ENCODE data around the gene ABCD1. TPM values are rescaled to one million over a fixed set of nuclear protein-coding genes. Genes with fewer than 3 reads are reported as not detected.

The ABCD1 gene
- total RNA-seq, 1 donor from 2014 or later: 8.0 TPM

GRCh38 chrX:153769158-153769864 lies 44.7 kb downstream of the ABCD1 start:
- H3K27ac Mint-ChIP-seq: no peak overlapping the region
- no peaks in the 10 kb centered on the region for H3K9me3 Mint-ChIP-seq
- H3K36me3 Mint-ChIP-seq: no peaks in the 10 kb centered on the region
- H3K27me3 Mint-ChIP-seq: no peaks in the 10 kb centered on the region
- DNase-seq (ENCODE audit: extremely low spot score, unreplicated experiment): no peak
- TF ChIP-seq CTCF (conservative IDR thresholded peaks at IDR 0.05): no peak
- no peaks in the 10 kb centered on the region for H3K4me1 Mint-ChIP-seq (ENCODE audit: unreplicated experiment)
- no peak overlapping the region for H3K4me3 Mint-ChIP-seq

GRCh38 chrX:153769865-153770600 lies 45.4 kb downstream of the ABCD1 start:
- H3K36me3 Mint-ChIP-seq: no peaks in the 10 kb centered on the region
- TF ChIP-seq CTCF (conservative IDR thresholded peaks at IDR 0.05): no peak
- H3K4me1 Mint-ChIP-seq (ENCODE audit: unreplicated experiment): no peaks in the 10 kb centered on the region
- H3K9me3 Mint-ChIP-seq: no peaks in the 10 kb centered on the region
- no peak overlapping the region for H3K27ac Mint-ChIP-seq
- no peaks in the 10 kb centered on the region for H3K27me3 Mint-ChIP-seq
- no peak overlapping the region for H3K4me3 Mint-ChIP-seq
- DNase-seq (ENCODE audit: extremely low spot score, unreplicated experiment): no peak

GRCh38 chrX:153770601-153771414 lies 46.2 kb downstream of the ABCD1 start:
- Mint-ChIP-seq H3K9me3 (no peaks in the 10 kb centered on the region), H3K4me3 (no peak overlapping the region), H3K36me3 (no peaks in the 10 kb centered on the region)

GRCh38 chrX:153771415-153772315 lies 47.0 kb downstream of the ABCD1 start:
- H3K9me3 Mint-ChIP-seq: no peaks in the 10 kb centered on the region
- H3K27me3 Mint-ChIP-seq: no peaks in the 10 kb centered on the region
- H3K36me3 Mint-ChIP-seq: no peaks in the 10 kb centered on the region
- DNase-seq (ENCODE audit: extremely low spot score, unreplicated experiment): no peak
- H3K4me3 Mint-ChIP-seq: no peak overlapping the region
- no peak overlapping the region for H3K27ac Mint-ChIP-seq
- no peaks in the 10 kb centered on the region for H3K4me1 Mint-ChIP-seq (ENCODE audit: unreplicated experiment)
- no peak for TF ChIP-seq CTCF (conservative IDR thresholded peaks at IDR 0.05)

More at GRCh38 chrX:153770601-153771414, 46.2 kb downstream of the ABCD1 start:
- Mint-ChIP-seq H3K27me3 (no peaks in the 10 kb centered on the region), H3K4me1 (ENCODE audit: unreplicated experiment) (no peaks in the 10 kb centered on the region), H3K27ac (no peak overlapping the region)
- no peak for TF ChIP-seq CTCF (conservative IDR thresholded peaks at IDR 0.05)
- no peak for DNase-seq (ENCODE audit: extremely low spot score, unreplicated experiment)

All from type B pancreatic cell (in vitro differentiated cells).